Measurements from ENCODE around the gene SRSF3. TPM values are rescaled to one million over a fixed set of nuclear protein-coding genes. Genes with fewer than 3 reads are reported as not detected.

SRSF3 gene
- polyA plus RNA-seq, 2 of the 4 experiments (the other 2 are of a cell fraction), result 629 to 652 TPM

DNA sequence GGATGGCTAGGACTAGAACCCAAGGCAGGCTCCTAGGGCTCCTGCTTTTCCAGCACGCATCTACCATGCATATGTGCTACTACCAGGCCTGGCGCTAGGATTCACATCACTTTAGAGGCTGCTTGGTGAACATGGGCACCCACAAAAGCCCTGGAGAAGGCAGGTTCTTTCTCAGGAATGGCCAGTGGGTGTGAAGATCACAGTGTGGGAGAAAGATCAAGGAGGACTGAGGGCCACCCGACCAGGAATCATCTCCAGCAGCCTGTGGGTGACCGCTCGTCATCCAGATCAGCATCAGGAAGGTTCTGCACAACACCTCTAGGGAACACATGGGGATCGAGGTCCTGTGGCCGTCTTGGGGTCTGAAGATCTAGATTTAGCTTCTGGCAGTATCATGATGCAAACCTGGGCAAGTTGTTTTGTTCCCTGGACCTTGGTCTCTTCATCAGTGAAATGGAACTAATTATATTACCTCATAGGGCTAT is 27.3 kb downstream of the SRSF3 start (continued):
- TF ChIP-seq MAFK (IDR thresholded peaks at IDR 0.05; ENCODE audit: partially characterized antibody), result no peak
- TF ChIP-seq POLR2AphosphoS2 (conservative IDR thresholded peaks at IDR 0.05; ENCODE audit: low read length), result no peak
- no peak for TF ChIP-seq RAD21 (conservative IDR thresholded peaks at IDR 0.05 in 1 of 2, IDR thresholded peaks at IDR 0.05 in 1 of 2)
- TF ChIP-seq, protein P1, sequence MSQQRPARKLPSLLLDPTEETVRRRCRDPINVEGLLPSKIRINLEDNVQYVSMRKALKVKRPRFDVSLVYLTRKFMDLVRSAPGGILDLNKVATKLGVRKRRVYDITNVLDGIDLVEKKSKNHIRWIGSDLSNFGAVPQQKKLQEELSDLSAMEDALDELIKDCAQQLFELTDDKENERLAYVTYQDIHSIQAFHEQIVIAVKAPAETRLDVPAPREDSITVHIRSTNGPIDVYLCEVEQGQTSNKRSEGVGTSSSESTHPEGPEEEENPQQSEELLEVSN (IDR thresholded peaks at IDR 0.05; ENCODE audit: borderline replicate concordance, low read depth), result no peak

DNA sequence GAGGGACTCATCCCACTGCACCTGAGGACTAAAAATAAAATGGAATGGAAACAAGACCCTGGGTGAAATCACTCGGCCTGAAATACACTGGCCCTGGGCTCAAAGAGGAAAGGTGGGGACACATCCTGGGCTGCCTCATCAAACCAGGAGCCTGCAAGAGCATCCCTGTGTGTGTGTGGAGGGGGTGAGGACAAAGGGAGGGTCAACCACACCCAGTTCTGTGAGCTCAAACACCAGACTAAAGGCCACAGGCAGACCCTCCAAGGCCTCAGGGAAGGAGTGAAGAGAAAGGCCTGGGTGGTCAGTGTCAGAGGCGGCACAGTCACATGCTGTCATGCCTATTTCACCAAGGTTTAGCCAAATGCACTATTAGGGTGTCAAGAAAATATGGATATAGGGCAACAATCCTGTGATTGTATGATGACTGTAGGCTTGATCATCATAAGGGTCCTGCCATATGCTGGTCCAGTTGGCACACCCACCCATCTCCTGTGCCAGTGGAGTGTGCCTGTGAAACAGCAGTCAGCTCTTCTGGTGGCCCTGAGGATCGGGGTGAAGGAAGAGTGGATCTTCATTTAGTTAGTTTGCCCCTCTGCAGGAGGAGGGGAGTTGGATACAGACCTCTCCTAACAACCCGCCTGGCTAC is 28.9 kb downstream of the SRSF3 start:
- FAIRE-seq (no peak), ATAC-seq (peak; percentile 17 to 58; a peak in 4 of 6 replicates), DNase-seq (ENCODE audit: low read depth in 1 of 2, low spot score in 1 of 2) (no peak)
- Histone ChIP-seq H3K27ac (peak overlapping the region; percentile 55 to 75; a peak in 5 of 6 replicates), H3K4me2 (no peak overlapping the region; the same call in 2 of the 3 replicates), H3K4me3 (no peak overlapping the region), H3K9me3 (no peaks in the 10 kb centered on the region), H3K4me1 (peaks cover 35% of the 10 kb centered on the region)
- TF ChIP-seq CBX2 (IDR thresholded peaks at IDR 0.05; ENCODE audit: borderline replicate concordance, low read depth) (no peak), ZFP36 (IDR thresholded peaks at IDR 0.05; ENCODE audit: borderline replicate concordance, partially characterized antibody) (no peak), EHMT2 (IDR thresholded peaks at IDR 0.05; ENCODE audit: low read depth) (no peak), FOXS1 (CRISPR knock-in tag; IDR thresholded peaks at IDR 0.05) (no peak), RCOR1 (IDR thresholded peaks at IDR 0.05; ENCODE audit: low read depth, low read length) (no peak), ESRRA (IDR thresholded peaks at IDR 0.05; ENCODE audit: borderline replicate concordance, low read length) (no peak), ZNF302 (CRISPR knock-in tag; IDR thresholded peaks at IDR 0.05) (no peak), NFE2L2 (conservative IDR thresholded peaks at IDR 0.05; ENCODE audit: low read length) (no peak), NR3C1 (IDR thresholded peaks at IDR 0.05) (no peak), RAD21 (conservative IDR thresholded peaks at IDR 0.05 in 1 of 2, IDR thresholded peaks at IDR 0.05 in 1 of 2) (no peak), PHF8 (IDR thresholded peaks at IDR 0.05; ENCODE audit: borderline replicate concordance, low read depth) (no peak), BHLHE40 (IDR thresholded peaks at IDR 0.05; ENCODE audit: low read depth, low read length) (no peak), RFX5 (IDR thresholded peaks at IDR 0.05) (no peak), CBX8 (IDR thresholded peaks at IDR 0.05) (no peak), SMC3 (IDR thresholded peaks at IDR 0.05) (no peak), HOXA7 (CRISPR knock-in tag; IDR thresholded peaks at IDR 0.05) (no peak)
- TF ChIP-seq, protein P2, sequence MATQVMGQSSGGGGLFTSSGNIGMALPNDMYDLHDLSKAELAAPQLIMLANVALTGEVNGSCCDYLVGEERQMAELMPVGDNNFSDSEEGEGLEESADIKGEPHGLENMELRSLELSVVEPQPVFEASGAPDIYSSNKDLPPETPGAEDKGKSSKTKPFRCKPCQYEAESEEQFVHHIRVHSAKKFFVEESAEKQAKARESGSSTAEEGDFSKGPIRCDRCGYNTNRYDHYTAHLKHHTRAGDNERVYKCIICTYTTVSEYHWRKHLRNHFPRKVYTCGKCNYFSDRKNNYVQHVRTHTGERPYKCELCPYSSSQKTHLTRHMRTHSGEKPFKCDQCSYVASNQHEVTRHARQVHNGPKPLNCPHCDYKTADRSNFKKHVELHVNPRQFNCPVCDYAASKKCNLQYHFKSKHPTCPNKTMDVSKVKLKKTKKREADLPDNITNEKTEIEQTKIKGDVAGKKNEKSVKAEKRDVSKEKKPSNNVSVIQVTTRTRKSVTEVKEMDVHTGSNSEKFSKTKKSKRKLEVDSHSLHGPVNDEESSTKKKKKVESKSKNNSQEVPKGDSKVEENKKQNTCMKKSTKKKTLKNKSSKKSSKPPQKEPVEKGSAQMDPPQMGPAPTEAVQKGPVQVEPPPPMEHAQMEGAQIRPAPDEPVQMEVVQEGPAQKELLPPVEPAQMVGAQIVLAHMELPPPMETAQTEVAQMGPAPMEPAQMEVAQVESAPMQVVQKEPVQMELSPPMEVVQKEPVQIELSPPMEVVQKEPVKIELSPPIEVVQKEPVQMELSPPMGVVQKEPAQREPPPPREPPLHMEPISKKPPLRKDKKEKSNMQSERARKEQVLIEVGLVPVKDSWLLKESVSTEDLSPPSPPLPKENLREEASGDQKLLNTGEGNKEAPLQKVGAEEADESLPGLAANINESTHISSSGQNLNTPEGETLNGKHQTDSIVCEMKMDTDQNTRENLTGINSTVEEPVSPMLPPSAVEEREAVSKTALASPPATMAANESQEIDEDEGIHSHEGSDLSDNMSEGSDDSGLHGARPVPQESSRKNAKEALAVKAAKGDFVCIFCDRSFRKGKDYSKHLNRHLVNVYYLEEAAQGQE (IDR thresholded peaks at IDR 0.05), result no peak
- TF ChIP-seq, protein P3, sequence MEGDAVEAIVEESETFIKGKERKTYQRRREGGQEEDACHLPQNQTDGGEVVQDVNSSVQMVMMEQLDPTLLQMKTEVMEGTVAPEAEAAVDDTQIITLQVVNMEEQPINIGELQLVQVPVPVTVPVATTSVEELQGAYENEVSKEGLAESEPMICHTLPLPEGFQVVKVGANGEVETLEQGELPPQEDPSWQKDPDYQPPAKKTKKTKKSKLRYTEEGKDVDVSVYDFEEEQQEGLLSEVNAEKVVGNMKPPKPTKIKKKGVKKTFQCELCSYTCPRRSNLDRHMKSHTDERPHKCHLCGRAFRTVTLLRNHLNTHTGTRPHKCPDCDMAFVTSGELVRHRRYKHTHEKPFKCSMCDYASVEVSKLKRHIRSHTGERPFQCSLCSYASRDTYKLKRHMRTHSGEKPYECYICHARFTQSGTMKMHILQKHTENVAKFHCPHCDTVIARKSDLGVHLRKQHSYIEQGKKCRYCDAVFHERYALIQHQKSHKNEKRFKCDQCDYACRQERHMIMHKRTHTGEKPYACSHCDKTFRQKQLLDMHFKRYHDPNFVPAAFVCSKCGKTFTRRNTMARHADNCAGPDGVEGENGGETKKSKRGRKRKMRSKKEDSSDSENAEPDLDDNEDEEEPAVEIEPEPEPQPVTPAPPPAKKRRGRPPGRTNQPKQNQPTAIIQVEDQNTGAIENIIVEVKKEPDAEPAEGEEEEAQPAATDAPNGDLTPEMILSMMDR (IDR thresholded peaks at IDR 0.05), result no peak
- TF ChIP-seq, protein P4, sequence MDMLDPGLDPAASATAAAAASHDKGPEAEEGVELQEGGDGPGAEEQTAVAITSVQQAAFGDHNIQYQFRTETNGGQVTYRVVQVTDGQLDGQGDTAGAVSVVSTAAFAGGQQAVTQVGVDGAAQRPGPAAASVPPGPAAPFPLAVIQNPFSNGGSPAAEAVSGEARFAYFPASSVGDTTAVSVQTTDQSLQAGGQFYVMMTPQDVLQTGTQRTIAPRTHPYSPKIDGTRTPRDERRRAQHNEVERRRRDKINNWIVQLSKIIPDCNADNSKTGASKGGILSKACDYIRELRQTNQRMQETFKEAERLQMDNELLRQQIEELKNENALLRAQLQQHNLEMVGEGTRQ (IDR thresholded peaks at IDR 0.05), result no peak
- TF ChIP-seq, protein P5, sequence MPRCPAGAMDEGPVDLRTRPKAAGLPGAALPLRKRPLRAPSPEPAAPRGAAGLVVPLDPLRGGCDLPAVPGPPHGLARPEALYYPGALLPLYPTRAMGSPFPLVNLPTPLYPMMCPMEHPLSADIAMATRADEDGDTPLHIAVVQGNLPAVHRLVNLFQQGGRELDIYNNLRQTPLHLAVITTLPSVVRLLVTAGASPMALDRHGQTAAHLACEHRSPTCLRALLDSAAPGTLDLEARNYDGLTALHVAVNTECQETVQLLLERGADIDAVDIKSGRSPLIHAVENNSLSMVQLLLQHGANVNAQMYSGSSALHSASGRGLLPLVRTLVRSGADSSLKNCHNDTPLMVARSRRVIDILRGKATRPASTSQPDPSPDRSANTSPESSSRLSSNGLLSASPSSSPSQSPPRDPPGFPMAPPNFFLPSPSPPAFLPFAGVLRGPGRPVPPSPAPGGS (IDR thresholded peaks at IDR 0.05), result no peak
- 51% methylated on average over 4 of the region's 4 CpGs for WGBS (ENCODE audit: missing lambda C conversion rate)
- ChIA-PET CTCF (interaction anchor here (0.5 to 5.8 kb wide), 22 partner anchors 8 to 166 kb away, joined by 3 to 92 read pairs (median 4); partner anchors contain the start of genes CDKN1A and RAB44), POLR2A (no interaction called here)

All from A549 (cell line).